ENCODE data around the gene XRCC6.

DNA sequence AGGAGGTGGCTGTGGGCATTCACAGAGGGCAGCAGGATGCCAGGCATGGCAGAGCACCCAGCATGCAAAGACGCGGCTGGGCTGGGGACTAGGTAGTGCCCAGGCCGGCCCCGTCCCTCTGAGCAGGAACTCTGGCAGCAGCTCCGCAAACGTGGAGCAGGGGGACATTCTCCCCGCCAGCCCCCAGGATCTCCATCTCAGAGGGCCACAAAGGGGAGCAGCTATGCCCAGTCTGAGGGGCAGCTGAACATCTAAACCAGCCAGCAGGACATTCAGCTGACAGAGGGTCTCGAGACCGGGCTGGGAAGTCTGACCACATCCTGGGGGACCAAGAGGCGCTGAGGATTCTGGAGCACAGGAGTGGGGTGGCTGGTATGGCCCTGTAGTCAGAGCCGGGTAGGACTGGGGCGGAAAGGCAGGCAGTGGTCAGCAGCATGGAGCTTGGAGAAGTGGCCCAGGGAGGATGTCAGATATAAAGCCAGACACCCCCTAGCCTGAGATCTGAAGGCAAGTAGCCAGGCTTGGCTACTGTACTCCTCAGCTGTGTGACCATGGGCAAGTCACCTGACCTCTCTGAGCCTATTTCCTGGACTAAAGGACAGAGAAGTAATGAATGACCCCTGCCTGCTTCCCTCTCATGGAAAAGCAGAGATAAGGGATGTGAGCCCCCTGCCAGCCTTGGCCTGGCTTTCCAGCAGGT, 41.6 kb upstream of the XRCC6 start:
- TF ChIP-seq, protein P1, sequence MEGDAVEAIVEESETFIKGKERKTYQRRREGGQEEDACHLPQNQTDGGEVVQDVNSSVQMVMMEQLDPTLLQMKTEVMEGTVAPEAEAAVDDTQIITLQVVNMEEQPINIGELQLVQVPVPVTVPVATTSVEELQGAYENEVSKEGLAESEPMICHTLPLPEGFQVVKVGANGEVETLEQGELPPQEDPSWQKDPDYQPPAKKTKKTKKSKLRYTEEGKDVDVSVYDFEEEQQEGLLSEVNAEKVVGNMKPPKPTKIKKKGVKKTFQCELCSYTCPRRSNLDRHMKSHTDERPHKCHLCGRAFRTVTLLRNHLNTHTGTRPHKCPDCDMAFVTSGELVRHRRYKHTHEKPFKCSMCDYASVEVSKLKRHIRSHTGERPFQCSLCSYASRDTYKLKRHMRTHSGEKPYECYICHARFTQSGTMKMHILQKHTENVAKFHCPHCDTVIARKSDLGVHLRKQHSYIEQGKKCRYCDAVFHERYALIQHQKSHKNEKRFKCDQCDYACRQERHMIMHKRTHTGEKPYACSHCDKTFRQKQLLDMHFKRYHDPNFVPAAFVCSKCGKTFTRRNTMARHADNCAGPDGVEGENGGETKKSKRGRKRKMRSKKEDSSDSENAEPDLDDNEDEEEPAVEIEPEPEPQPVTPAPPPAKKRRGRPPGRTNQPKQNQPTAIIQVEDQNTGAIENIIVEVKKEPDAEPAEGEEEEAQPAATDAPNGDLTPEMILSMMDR (IDR thresholded peaks at IDR 0.05) = no peak
- no peak for TF ChIP-seq ZFX (IDR thresholded peaks at IDR 0.05; ENCODE audit: borderline replicate concordance)

Data from 22Rv1 (cell line).